NOMO-1 treated with dmso at 0.1 percent for 144 hours (cell line): ENCODE data around the gene PIGBOS1.

ENCODE experiments used
- DNase-seq: peaks from one replicate; lab custom pipeline; 2025; ENCODE audit not compliant: unreplicated experiment; lab: John Stamatoyannopoulos, UW

PIGBOS1 gene

DNA sequence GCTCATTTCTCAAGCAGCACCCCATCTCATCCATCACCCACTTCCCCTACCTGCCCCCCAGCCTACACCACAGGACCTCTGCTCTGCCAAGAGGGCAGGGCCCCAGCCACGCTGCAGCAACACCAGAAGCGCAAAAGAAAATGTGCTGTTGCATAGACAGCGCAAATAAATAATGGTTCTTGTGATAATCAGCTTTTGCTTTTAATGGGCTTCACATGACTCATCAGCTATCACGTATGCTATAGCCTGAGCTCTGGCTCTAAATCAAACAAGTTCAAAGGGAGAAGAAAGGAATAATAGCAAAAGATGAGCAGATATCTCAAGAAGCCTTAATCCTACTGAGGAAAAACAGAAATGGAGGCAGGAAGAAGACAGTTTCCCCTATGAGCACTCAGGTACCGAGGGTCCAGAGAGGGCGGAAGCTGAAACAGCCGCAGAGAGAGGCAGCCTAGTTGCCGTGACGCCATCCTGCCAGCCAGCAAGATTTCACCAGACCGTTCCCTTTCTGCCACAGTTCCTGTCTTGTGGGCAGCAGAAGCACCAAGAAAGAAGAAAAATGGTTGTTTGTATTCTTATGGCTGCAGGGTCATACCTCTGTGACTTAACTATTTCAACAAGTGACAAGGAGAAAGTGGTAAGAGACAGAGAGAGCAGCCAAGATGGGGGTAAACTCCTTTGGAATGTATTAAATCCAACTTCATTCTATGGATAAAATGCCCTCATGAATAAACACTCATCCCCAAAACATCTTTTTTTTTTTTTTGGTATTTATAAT lies 51.3 kb downstream of the PIGBOS1 start:
- DNase-seq: peak; percentile 89
